ENCODE results near the gene NAPB.

DNA sequence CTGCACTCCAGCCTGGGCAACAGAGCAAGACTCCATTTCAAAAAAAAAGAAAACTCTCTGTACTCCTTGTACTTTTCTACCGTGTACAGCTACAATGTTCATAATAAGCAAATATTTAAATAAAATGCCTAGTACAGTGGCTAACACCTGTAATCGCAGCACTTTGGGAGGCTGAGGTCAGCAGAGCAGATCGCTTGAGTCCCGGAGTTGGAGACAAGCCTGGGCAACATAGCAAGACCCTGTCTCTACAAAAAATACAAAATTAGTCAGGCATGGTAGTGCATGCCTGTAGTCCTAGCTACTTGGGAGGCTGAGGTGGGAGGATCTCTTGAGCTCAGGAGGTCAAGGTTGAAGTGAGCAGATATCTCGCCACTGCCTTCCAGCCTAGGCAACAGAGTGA lies 5.7 kb downstream of the NAPB start:
- no peak for TF ChIP-seq WRNIP1 (IDR thresholded peaks at IDR 0.05; ENCODE audit: borderline replicate concordance, low read depth, low read length)
- TF ChIP-seq ETV6 (conservative IDR thresholded peaks at IDR 0.05 in 1 of 2, IDR thresholded peaks at IDR 0.05 in 1 of 2; ENCODE audit: borderline replicate concordance in 1 of 2, low read depth in 1 of 2): no peak
- TF ChIP-seq, protein P1, sequence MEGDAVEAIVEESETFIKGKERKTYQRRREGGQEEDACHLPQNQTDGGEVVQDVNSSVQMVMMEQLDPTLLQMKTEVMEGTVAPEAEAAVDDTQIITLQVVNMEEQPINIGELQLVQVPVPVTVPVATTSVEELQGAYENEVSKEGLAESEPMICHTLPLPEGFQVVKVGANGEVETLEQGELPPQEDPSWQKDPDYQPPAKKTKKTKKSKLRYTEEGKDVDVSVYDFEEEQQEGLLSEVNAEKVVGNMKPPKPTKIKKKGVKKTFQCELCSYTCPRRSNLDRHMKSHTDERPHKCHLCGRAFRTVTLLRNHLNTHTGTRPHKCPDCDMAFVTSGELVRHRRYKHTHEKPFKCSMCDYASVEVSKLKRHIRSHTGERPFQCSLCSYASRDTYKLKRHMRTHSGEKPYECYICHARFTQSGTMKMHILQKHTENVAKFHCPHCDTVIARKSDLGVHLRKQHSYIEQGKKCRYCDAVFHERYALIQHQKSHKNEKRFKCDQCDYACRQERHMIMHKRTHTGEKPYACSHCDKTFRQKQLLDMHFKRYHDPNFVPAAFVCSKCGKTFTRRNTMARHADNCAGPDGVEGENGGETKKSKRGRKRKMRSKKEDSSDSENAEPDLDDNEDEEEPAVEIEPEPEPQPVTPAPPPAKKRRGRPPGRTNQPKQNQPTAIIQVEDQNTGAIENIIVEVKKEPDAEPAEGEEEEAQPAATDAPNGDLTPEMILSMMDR (IDR thresholded peaks at IDR 0.05 in 2 of 3, conservative IDR thresholded peaks at IDR 0.05 in 1 of 3; ENCODE audit: control insufficient read depth in 2 of 3, extremely low read depth in 1 of 3, insufficient read depth in 1 of 3, low read depth in 3 of 3, low read length in 3 of 3): no peak
- no peak for TF ChIP-seq PAX8 (IDR thresholded peaks at IDR 0.05)
- TF ChIP-seq, protein P2, sequence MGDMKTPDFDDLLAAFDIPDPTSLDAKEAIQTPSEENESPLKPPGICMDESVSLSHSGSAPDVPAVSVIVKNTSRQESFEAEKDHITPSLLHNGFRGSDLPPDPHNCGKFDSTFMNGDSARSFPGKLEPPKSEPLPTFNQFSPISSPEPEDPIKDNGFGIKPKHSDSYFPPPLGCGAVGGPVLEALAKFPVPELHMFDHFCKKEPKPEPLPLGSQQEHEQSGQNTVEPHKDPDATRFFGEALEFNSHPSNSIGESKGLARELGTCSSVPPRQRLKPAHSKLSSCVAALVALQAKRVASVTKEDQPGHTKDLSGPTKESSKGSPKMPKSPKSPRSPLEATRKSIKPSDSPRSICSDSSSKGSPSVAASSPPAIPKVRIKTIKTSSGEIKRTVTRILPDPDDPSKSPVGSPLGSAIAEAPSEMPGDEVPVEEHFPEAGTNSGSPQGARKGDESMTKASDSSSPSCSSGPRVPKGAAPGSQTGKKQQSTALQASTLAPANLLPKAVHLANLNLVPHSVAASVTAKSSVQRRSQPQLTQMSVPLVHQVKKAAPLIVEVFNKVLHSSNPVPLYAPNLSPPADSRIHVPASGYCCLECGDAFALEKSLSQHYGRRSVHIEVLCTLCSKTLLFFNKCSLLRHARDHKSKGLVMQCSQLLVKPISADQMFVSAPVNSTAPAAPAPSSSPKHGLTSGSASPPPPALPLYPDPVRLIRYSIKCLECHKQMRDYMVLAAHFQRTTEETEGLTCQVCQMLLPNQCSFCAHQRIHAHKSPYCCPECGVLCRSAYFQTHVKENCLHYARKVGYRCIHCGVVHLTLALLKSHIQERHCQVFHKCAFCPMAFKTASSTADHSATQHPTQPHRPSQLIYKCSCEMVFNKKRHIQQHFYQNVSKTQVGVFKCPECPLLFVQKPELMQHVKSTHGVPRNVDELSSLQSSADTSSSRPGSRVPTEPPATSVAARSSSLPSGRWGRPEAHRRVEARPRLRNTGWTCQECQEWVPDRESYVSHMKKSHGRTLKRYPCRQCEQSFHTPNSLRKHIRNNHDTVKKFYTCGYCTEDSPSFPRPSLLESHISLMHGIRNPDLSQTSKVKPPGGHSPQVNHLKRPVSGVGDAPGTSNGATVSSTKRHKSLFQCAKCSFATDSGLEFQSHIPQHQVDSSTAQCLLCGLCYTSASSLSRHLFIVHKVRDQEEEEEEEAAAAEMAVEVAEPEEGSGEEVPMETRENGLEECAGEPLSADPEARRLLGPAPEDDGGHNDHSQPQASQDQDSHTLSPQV (IDR thresholded peaks at IDR 0.05): no peak
- no peak for TF ChIP-seq JUND (IDR thresholded peaks at IDR 0.05; ENCODE audit: low read depth, low read length)
- TF ChIP-seq CHD1 (IDR thresholded peaks at IDR 0.05; ENCODE audit: low read depth, low read length): no peak

Data from GM12878 (cell line).